HEK293 (cell line): ENCODE results near the gene CCT8.

ENCODE experiments used
- IKZF3 ChIP-seq: fragments of 450-650 bp; IDR thresholded peaks from 2 replicates; pipeline ENCODE4 v1.5.0; 2018; ENCODE audit warnings: missing biosample characterization, mild to moderate bottlenecking, missing genetic modification characterization, moderate library complexity
- OSR2 ChIP-seq: fragments of 450-650 bp; formaldehyde crosslinking; IDR thresholded peaks from 2 replicates; pipeline ENCODE4 v1.5.1; 2016; ENCODE audit warnings: missing biosample characterization, missing genetic modification characterization
- TRIM28 ChIP-seq: IDR thresholded peaks from 2 replicates; pipeline ENCODE4 v1.6.1; 2011; ENCODE audit warnings: low read length, control low read depth, borderline replicate concordance
- ZEB2 ChIP-seq: fragments of 450-650 bp; formaldehyde crosslinking; IDR thresholded peaks from 2 replicates; pipeline ENCODE4 v1.5.1; 2016; ENCODE audit warnings: missing biosample characterization, missing genetic modification characterization
- ZNF174 ChIP-seq: fragments of 450-650 bp; formaldehyde crosslinking; IDR thresholded peaks from 2 replicates; pipeline ENCODE4 v1.5.0; 2017; ENCODE audit warnings: missing biosample characterization, mild to moderate bottlenecking, missing genetic modification characterization
- ZNF211 ChIP-seq: fragments of 450-650 bp; formaldehyde crosslinking; IDR thresholded peaks from 2 replicates; pipeline ENCODE4 v1.5.1; 2016; ENCODE audit warnings: low read depth, missing biosample characterization, missing genetic modification characterization
- ZNF48 ChIP-seq: fragments of 450-650 bp; formaldehyde crosslinking; IDR thresholded peaks from 2 replicates; pipeline ENCODE4 v1.5.1; 2016; ENCODE audit warnings: missing biosample characterization, missing genetic modification characterization
- ZNF654 ChIP-seq: fragments of 450-650 bp; formaldehyde crosslinking; IDR thresholded peaks from 2 replicates; pipeline ENCODE4 v1.5.1; 2016; ENCODE audit warnings: low read depth, missing biosample characterization, missing genetic modification characterization
- ZNF701 ChIP-seq: fragments of 450-650 bp; formaldehyde crosslinking; IDR thresholded peaks from 2 replicates; pipeline ENCODE4 v1.5.1; 2016; ENCODE audit warnings: missing biosample characterization, missing genetic modification characterization
- ZNF830 ChIP-seq: fragments of 450-650 bp; IDR thresholded peaks from 2 replicates; pipeline ENCODE4 v1.5.0; 2018; ENCODE audit warnings: missing biosample characterization, missing genetic modification characterization, low read depth, mild to moderate bottlenecking, moderate library complexity
- ZSCAN23 ChIP-seq: fragments of 450-650 bp; formaldehyde crosslinking; IDR thresholded peaks from 2 replicates; pipeline ENCODE4 v1.5.1; 2016; ENCODE audit warnings: missing biosample characterization, missing genetic modification characterization
- TF ChIP-seq, protein P1 (sequence below): fragments of 450-650 bp; formaldehyde crosslinking; IDR thresholded peaks from 2 replicates; pipeline ENCODE4 v1.5.1; 2016; ENCODE audit warnings: missing biosample characterization, missing genetic modification characterization
- TF ChIP-seq, protein P2 (sequence below): fragments of 450-650 bp; formaldehyde crosslinking; conservative IDR thresholded peaks from 2 replicates; pipeline ENCODE4 v1.5.1; 2016; ENCODE audit warnings: low read depth, missing biosample characterization, missing genetic modification characterization
- TF ChIP-seq, protein P3 (sequence below): fragments of 450-650 bp; formaldehyde crosslinking; IDR thresholded peaks from 2 replicates; pipeline ENCODE4 v1.5.1; 2016; ENCODE audit warnings: missing biosample characterization, missing genetic modification characterization
- TF ChIP-seq, protein P4 (sequence below): fragments of 450-650 bp; formaldehyde crosslinking; IDR thresholded peaks from 2 replicates; pipeline ENCODE4 v1.5.1; 2016; ENCODE audit warnings: missing biosample characterization, missing genetic modification characterization
- TF ChIP-seq, protein P5 (sequence below): fragments of 450-650 bp; formaldehyde crosslinking; IDR thresholded peaks from 2 replicates; pipeline ENCODE4 v1.5.1; 2016; ENCODE audit warnings: missing biosample characterization, missing genetic modification characterization
- TF ChIP-seq, protein P6 (sequence below): fragments of 450-650 bp; formaldehyde crosslinking; IDR thresholded peaks from 2 replicates; pipeline ENCODE4 v1.5.1; 2016; ENCODE audit warnings: missing biosample characterization, missing genetic modification characterization, low read depth
- TF ChIP-seq, protein P7 (sequence below): fragments of 450-650 bp; formaldehyde crosslinking; IDR thresholded peaks from 2 replicates; pipeline ENCODE4 v1.5.1; 2017; ENCODE audit warnings: missing biosample characterization, missing genetic modification characterization
- TF ChIP-seq, protein P8 (sequence below): fragments of 450-650 bp; formaldehyde crosslinking; IDR thresholded peaks from 2 replicates; pipeline ENCODE4 v1.5.1; 2016; ENCODE audit warnings: missing biosample characterization, missing genetic modification characterization
- TF ChIP-seq, protein P9 (sequence below): fragments of 450-650 bp; formaldehyde crosslinking; IDR thresholded peaks from 2 replicates; pipeline ENCODE4 v1.5.1; 2017; ENCODE audit warnings: missing biosample characterization, missing genetic modification characterization

CCT8 gene

DNA sequence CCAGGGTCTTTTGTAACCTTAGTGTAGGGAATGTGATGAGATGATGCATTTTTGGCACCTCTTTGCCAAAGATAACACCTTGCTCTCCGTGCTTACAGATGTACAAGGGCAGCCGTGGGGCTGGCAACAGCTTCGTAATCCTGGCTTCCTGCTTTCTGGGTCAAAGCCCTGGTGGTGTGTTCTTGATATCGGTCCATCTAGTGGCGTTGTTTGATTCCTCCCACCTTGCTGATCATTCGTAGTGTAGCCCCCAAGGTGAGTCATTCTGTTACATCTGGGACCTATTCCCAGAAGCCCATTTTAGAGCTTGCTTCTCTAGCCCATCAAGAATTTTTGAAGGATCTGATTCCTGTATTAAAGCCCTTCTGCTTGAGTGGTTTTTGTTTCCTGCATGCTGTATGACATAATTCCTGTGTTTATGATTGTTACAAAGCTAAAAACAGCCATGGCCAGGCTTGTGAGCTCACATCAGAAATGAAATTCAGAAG is 7.0 kb upstream of the CCT8 start (continued):
- TF ChIP-seq, protein P1, sequence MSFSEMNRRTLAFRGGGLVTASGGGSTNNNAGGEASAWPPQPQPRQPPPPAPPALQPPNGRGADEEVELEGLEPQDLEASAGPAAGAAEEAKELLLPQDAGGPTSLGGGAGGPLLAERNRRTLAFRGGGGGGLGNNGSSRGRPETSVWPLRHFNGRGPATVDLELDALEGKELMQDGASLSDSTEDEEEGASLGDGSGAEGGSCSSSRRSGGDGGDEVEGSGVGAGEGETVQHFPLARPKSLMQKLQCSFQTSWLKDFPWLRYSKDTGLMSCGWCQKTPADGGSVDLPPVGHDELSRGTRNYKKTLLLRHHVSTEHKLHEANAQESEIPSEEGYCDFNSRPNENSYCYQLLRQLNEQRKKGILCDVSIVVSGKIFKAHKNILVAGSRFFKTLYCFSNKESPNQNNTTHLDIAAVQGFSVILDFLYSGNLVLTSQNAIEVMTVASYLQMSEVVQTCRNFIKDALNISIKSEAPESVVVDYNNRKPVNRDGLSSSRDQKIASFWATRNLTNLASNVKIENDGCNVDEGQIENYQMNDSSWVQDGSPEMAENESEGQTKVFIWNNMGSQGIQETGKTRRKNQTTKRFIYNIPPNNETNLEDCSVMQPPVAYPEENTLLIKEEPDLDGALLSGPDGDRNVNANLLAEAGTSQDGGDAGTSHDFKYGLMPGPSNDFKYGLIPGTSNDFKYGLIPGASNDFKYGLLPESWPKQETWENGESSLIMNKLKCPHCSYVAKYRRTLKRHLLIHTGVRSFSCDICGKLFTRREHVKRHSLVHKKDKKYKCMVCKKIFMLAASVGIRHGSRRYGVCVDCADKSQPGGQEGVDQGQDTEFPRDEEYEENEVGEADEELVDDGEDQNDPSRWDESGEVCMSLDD (tag by site-specific recombination), result no peak
- TF ChIP-seq ZNF174 (tag by site-specific recombination), result no peak
- no peak for TF ChIP-seq OSR2 (tag by site-specific recombination)
- TF ChIP-seq, protein P2, sequence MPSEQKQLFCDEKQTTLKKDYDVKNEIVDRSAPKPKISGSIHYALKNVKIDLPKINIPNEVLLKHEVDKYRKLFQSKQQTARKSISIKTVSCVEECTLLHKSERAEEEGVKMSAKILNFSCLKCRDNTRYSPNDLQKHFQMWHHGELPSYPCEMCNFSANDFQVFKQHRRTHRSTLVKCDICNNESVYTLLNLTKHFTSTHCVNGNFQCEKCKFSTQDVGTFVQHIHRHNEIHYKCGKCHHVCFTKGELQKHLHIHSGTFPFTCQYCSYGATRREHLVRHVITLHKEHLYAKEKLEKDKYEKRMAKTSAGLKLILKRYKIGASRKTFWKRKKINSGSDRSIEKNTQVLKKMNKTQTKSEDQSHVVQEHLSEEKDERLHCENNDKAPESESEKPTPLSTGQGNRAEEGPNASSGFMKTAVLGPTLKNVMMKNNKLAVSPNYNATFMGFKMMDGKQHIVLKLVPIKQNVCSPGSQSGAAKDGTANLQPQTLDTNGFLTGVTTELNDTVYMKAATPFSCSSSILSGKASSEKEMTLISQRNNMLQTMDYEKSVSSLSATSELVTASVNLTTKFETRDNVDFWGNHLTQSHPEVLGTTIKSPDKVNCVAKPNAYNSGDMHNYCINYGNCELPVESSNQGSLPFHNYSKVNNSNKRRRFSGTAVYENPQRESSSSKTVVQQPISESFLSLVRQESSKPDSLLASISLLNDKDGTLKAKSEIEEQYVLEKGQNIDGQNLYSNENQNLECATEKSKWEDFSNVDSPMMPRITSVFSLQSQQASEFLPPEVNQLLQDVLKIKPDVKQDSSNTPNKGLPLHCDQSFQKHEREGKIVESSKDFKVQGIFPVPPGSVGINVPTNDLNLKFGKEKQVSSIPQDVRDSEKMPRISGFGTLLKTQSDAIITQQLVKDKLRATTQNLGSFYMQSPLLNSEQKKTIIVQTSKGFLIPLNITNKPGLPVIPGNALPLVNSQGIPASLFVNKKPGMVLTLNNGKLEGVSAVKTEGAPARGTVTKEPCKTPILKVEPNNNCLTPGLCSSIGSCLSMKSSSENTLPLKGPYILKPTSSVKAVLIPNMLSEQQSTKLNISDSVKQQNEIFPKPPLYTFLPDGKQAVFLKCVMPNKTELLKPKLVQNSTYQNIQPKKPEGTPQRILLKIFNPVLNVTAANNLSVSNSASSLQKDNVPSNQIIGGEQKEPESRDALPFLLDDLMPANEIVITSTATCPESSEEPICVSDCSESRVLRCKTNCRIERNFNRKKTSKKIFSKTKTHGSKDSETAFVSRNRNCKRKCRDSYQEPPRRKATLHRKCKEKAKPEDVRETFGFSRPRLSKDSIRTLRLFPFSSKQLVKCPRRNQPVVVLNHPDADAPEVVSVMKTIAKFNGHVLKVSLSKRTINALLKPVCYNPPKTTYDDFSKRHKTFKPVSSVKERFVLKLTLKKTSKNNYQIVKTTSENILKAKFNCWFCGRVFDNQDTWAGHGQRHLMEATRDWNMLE (tag by site-specific recombination), result peak; percentile 37; the same call in 1 of the 2 replicates
- TF ChIP-seq ZNF211 (tag by site-specific recombination), result no peak
- TF ChIP-seq, protein P3, sequence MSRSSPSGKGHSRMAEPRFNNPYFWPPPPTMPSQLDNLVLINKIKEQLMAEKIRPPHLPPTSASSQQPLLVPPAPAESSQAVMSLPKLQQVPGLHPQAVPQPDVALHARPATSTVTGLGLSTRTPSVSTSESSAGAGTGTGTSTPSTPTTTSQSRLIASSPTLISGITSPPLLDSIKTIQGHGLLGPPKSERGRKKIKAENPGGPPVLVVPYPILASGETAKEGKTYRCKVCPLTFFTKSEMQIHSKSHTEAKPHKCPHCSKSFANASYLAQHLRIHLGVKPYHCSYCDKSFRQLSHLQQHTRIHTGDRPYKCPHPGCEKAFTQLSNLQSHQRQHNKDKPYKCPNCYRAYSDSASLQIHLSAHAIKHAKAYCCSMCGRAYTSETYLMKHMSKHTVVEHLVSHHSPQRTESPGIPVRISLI (tag by site-specific recombination), result no peak
- 0 out of 2 replicates have a peak, but pooled peaks have one; percentile 31 for TF ChIP-seq ZSCAN23
- TF ChIP-seq, protein P4, sequence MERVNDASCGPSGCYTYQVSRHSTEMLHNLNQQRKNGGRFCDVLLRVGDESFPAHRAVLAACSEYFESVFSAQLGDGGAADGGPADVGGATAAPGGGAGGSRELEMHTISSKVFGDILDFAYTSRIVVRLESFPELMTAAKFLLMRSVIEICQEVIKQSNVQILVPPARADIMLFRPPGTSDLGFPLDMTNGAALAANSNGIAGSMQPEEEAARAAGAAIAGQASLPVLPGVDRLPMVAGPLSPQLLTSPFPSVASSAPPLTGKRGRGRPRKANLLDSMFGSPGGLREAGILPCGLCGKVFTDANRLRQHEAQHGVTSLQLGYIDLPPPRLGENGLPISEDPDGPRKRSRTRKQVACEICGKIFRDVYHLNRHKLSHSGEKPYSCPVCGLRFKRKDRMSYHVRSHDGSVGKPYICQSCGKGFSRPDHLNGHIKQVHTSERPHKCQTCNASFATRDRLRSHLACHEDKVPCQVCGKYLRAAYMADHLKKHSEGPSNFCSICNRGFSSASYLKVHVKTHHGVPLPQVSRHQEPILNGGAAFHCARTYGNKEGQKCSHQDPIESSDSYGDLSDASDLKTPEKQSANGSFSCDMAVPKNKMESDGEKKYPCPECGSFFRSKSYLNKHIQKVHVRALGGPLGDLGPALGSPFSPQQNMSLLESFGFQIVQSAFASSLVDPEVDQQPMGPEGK (tag by site-specific recombination), result peak; percentile 76
- 0 out of 2 replicates have a peak, but pooled peaks have one; percentile 30 for TF ChIP-seq ZEB2 (tag by site-specific recombination)
- TF ChIP-seq ZNF48 (tag by site-specific recombination), result no peak
- TF ChIP-seq, protein P5, sequence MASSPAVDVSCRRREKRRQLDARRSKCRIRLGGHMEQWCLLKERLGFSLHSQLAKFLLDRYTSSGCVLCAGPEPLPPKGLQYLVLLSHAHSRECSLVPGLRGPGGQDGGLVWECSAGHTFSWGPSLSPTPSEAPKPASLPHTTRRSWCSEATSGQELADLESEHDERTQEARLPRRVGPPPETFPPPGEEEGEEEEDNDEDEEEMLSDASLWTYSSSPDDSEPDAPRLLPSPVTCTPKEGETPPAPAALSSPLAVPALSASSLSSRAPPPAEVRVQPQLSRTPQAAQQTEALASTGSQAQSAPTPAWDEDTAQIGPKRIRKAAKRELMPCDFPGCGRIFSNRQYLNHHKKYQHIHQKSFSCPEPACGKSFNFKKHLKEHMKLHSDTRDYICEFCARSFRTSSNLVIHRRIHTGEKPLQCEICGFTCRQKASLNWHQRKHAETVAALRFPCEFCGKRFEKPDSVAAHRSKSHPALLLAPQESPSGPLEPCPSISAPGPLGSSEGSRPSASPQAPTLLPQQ, result peak; percentile 57; the same call in 1 of the 2 replicates
- TF ChIP-seq, protein P6, sequence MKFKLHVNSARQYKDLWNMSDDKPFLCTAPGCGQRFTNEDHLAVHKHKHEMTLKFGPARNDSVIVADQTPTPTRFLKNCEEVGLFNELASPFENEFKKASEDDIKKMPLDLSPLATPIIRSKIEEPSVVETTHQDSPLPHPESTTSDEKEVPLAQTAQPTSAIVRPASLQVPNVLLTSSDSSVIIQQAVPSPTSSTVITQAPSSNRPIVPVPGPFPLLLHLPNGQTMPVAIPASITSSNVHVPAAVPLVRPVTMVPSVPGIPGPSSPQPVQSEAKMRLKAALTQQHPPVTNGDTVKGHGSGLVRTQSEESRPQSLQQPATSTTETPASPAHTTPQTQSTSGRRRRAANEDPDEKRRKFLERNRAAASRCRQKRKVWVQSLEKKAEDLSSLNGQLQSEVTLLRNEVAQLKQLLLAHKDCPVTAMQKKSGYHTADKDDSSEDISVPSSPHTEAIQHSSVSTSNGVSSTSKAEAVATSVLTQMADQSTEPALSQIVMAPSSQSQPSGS, result no peak
- no peak for TF ChIP-seq TRIM28
- TF ChIP-seq, protein P7, sequence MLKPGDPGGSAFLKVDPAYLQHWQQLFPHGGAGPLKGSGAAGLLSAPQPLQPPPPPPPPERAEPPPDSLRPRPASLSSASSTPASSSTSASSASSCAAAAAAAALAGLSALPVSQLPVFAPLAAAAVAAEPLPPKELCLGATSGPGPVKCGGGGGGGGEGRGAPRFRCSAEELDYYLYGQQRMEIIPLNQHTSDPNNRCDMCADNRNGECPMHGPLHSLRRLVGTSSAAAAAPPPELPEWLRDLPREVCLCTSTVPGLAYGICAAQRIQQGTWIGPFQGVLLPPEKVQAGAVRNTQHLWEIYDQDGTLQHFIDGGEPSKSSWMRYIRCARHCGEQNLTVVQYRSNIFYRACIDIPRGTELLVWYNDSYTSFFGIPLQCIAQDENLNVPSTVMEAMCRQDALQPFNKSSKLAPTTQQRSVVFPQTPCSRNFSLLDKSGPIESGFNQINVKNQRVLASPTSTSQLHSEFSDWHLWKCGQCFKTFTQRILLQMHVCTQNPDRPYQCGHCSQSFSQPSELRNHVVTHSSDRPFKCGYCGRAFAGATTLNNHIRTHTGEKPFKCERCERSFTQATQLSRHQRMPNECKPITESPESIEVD (tag by site-specific recombination), result peak; percentile 56
- TF ChIP-seq ZNF701 (tag by site-specific recombination), result no peak
- TF ChIP-seq, protein P8, sequence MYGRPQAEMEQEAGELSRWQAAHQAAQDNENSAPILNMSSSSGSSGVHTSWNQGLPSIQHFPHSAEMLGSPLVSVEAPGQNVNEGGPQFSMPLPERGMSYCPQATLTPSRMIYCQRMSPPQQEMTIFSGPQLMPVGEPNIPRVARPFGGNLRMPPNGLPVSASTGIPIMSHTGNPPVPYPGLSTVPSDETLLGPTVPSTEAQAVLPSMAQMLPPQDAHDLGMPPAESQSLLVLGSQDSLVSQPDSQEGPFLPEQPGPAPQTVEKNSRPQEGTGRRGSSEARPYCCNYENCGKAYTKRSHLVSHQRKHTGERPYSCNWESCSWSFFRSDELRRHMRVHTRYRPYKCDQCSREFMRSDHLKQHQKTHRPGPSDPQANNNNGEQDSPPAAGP (tag by site-specific recombination), result no peak
- no peak for TF ChIP-seq ZNF830
- TF ChIP-seq IKZF3, result no peak
- TF ChIP-seq, protein P9, sequence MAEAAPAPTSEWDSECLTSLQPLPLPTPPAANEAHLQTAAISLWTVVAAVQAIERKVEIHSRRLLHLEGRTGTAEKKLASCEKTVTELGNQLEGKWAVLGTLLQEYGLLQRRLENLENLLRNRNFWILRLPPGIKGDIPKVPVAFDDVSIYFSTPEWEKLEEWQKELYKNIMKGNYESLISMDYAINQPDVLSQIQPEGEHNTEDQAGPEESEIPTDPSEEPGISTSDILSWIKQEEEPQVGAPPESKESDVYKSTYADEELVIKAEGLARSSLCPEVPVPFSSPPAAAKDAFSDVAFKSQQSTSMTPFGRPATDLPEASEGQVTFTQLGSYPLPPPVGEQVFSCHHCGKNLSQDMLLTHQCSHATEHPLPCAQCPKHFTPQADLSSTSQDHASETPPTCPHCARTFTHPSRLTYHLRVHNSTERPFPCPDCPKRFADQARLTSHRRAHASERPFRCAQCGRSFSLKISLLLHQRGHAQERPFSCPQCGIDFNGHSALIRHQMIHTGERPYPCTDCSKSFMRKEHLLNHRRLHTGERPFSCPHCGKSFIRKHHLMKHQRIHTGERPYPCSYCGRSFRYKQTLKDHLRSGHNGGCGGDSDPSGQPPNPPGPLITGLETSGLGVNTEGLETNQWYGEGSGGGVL, result no peak; the same call in 1 of the 2 replicates
- TF ChIP-seq ZNF654, result no peak
